NCI-H69 (cell line): ENCODE measurements around the gene FAM53A.

ENCODE experiments used
- DNase-seq: peaks from one replicate; lab custom pipeline; 2025; lab: John Stamatoyannopoulos, UW

The FAM53A gene

DNA sequence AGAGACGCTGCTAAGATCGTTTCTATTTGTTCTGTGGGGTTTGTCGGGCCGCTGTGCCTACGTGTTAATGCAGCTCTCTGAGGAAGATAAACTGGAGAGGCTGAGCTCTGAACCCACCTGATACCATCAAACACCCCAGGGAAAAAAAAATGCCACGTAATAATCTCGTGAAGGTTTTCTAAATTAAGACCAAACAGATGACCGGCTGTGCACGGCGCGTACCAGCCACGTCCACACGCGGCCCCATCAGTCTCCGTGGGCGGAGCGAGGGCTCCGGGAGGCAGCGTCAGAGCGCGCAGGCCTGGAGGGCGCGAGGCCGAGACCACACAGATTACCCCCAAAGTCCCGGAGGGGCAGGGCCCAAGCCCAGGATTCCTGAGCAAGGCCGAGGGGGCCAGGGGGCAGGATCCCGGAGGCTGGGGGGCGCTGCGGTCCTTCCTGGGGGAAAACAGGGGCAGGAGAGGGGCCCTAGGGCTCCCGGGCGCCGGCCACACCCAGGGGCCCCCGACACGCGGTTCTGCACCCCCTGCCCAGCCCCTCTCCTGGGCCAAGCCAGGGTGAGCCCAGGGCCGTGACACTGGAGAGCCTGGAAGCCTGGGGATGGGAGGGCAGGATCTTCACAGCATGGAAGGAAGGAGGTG, 91.9 kb downstream of the FAM53A start:
- no peak for DNase-seq

DNA sequence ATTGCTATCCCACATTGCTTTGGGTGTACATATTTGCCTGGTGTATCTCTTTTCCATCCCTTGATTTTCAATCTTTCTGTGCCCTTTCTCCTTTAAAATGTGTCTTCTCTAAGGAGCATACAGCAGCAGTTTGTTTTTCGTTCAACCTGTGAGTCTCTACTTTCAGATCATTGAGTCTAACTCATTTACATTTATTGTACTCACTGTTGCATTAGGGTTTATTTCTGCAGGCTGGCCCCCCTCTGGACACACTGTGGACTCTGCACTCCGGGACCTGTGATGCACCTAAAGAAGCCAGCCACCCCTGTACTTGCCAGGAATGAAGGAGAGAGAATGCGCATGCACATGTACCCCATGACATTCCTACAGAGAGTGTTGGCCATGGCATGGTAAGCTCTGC, 93.0 kb downstream of the FAM53A start:
- no peak for DNase-seq

DNA sequence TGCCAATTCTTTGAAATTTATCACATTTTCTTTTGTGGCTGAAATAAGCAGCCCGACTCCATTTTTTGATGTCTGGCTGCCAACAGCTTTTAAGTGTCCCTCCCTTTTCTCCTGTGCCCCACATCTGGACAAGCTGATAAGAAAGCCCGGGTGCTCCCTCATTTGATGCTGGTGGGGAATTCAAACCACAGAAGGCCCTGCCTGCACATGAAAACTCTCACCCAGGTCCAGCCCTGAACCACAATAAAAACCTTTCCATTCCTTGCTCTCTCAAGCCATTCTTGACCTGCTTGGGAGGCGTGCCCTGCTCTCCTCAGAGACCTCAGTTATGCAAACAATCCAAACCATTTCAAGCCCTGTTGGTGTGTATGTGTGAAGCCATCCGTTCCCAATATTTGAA, 93.9 kb downstream of the FAM53A start:
- no peak for DNase-seq
